Suppressor macrophage (primary cell): ENCODE data around the gene ABCA4.

Experiments used
- DNase-seq, 4 experiments: peaks; one replicate each; pipeline ENCODE4 v3.0.0-alpha.2; 2020 to 2022

The ABCA4 gene

GRCh38 chr1:94122201-94122970 lies 1.4 kb upstream of the ABCA4 start:
- DNase-seq: no peak

GRCh38 chr1:94121411-94121821 lies 468 bp upstream of the ABCA4 start:
- no peak for DNase-seq

- no peak for DNase-seq
Measured at GRCh38 chr1:94120570-94120901, 412 bp downstream of the ABCA4 start.

- DNase-seq: no peak
Measured at GRCh38 chr1:94119796-94120569, 965 bp downstream of the ABCA4 start.

GRCh38 chr1:94119306-94119705 lies 1.6 kb downstream of the ABCA4 start:
- DNase-seq: no peak

- DNase-seq: no peak
Measured at GRCh38 chr1:94118471-94118870, 2.5 kb downstream of the ABCA4 start.

- no peak for DNase-seq
Measured at GRCh38 chr1:94118013-94118412, 2.9 kb downstream of the ABCA4 start.

- no peak for DNase-seq
Measured at GRCh38 chr1:94117259-94117851, 3.6 kb downstream of the ABCA4 start.

GRCh38 chr1:94115900-94116436 lies 5.0 kb downstream of the ABCA4 start:
- DNase-seq: no peak

- no peak for DNase-seq
Measured at GRCh38 chr1:94115254-94115899, 5.6 kb downstream of the ABCA4 start.

GRCh38 chr1:94113589-94114226 lies 7.2 kb downstream of the ABCA4 start:
- DNase-seq: no peak

GRCh38 chr1:94111879-94112278 lies 9.1 kb downstream of the ABCA4 start:
- DNase-seq: no peak

- DNase-seq: no peak
Measured at GRCh38 chr1:94110946-94111740, 9.8 kb downstream of the ABCA4 start.

GRCh38 chr1:94110021-94110761 lies 10.8 kb downstream of the ABCA4 start:
- peak in 2 of 4 experiments; percentile 19 to 34 for DNase-seq

- DNase-seq: no peak
Measured at GRCh38 chr1:94109478-94109877, 11.5 kb downstream of the ABCA4 start.

GRCh38 chr1:94107141-94107540 lies 13.8 kb downstream of the ABCA4 start:
- no peak for DNase-seq

- DNase-seq: no peak
Measured at GRCh38 chr1:94106716-94107115, 14.2 kb downstream of the ABCA4 start.

- DNase-seq: peak; percentile 43 to 79 (median 66)
Measured at GRCh38 chr1:94105957-94106529, 14.9 kb downstream of the ABCA4 start.

GRCh38 chr1:94105581-94105952 lies 15.4 kb downstream of the ABCA4 start:
- DNase-seq: no peak

GRCh38 chr1:94104776-94105580 lies 16.0 kb downstream of the ABCA4 start:
- DNase-seq: no peak
